C4-2B (cell line): ENCODE measurements around the gene CORIN.

ENCODE experiments used
- CTCF ChIP-seq: fragments of 450-650 bp; conservative IDR thresholded peaks from 2 replicates; pipeline ENCODE4 v1.5.1; 2017; ENCODE audit warnings: mild to moderate bottlenecking
- ZFX ChIP-seq: fragments of 450-650 bp; IDR thresholded peaks from 2 replicates; pipeline ENCODE4 v1.6.1; 2017

GRCh38 chr4:47852136-47852535, 14.3 kb upstream of the CORIN start:
- TF ChIP-seq CTCF (no peak), ZFX (no peak)
